Measurements from ENCODE around the gene STAT5B.
"Not testable (repeated sequence)": the region's sequence is repeated elsewhere in the genome, so short reads cannot be mapped to it uniquely, and the experiment has no call there.

Gene STAT5B

DNA sequence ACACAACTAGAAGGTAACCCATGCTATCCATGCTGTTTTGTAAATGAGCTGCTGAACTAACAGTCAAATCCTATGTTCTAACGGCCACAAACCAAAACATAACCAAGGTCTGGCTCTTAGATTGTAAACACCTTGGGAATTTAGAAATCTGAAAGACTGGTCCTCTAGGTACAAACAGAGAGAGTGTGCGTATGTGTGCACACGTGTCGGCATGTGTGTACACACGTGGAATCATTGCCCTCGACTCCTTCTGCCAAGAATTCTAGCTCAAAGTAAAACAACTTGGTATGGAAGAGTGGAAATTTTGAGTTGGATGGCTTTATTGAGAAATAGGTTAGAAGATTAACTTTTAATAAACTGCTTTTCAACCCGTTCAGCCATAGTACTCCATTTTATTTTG lies 63.8 kb downstream of the STAT5B start:
- Histone ChIP-seq H3K79me1 (replicated peaks; ENCODE audit: low read length, poor library complexity, severe bottlenecking) (no peaks in the 10 kb centered on the region), H3K4ac (ENCODE audit: low read depth in 1 of 2, low read length in 2 of 2) (no peak overlapping the region), H2AFZ (ENCODE audit: low read depth, low read length) (no peak overlapping the region), H3K9me3 (ENCODE audit: control insufficient read depth, low read length) (no peaks in the 10 kb centered on the region), H3K9ac (ENCODE audit: low read length) (peak overlapping the region; percentile 53), H2BK120ac (ENCODE audit: low read depth, low read length) (no peak overlapping the region), H3K36me3 (ENCODE audit: control insufficient read depth in 1 of 2, insufficient read depth in 2 of 2, low read depth in 1 of 2, low read length in 2 of 2) (peaks cover 49 to 66% of the 10 kb centered on the region in 2 experiments), H2BK12ac (ENCODE audit: low read length in 2 of 2) (no peak overlapping the region), H3K27ac (ENCODE audit: low read length, poor library complexity, severe bottlenecking) (no peak overlapping the region), H3K14ac (ENCODE audit: low read length in 2 of 2) (no peak overlapping the region), H2BK15ac (ENCODE audit: low read depth, poor library complexity, severe bottlenecking) (no peak overlapping the region), H3K4me1 (ENCODE audit: control insufficient read depth, insufficient read depth, low read depth, low read length) (no peaks in the 10 kb centered on the region), H3K23ac (ENCODE audit: low read length in 2 of 2) (no peak overlapping the region), H2AK5ac (ENCODE audit: low read length, severe bottlenecking) (no peak overlapping the region), H3K27me3 (ENCODE audit: control insufficient read depth in 1 of 2, insufficient read depth in 1 of 2, low read length in 2 of 2) (no peaks in the 10 kb centered on the region), H2BK5ac (ENCODE audit: low read depth, low read length, poor library complexity, severe bottlenecking) (no peak overlapping the region), H4K8ac (ENCODE audit: low read length) (no peak overlapping the region), H4K91ac (ENCODE audit: low read length) (no peak overlapping the region), H3K4me2 (ENCODE audit: low read length, poor library complexity, severe bottlenecking) (no peak overlapping the region), H3K4me3 (ENCODE audit: insufficient read depth in 1 of 2, low read depth in 1 of 2, low read length in 2 of 2) (no peak overlapping the region), H3K18ac (ENCODE audit: low read depth in 1 of 2, low read length in 2 of 2) (no peak overlapping the region)
- 96% methylated on average over 7 of the region's 7 CpGs for WGBS
- DNase-seq = no peak

GRCh38 chr17:42211921-42212341 lies 64.3 kb downstream of the STAT5B start:
- H3K4me2 ChIP-seq (ENCODE audit: low read length, poor library complexity, severe bottlenecking); DNase-seq; H3K4me3 ChIP-seq (ENCODE audit: insufficient read depth in 1 of 2, low read depth in 1 of 2, low read length in 2 of 2); H4K8ac ChIP-seq (ENCODE audit: low read length); H3K23ac ChIP-seq (ENCODE audit: low read length in 2 of 2); H2BK120ac ChIP-seq (ENCODE audit: low read depth, low read length); H3K18ac ChIP-seq (ENCODE audit: low read depth in 1 of 2, low read length in 2 of 2); H3K4ac ChIP-seq (ENCODE audit: low read depth in 1 of 2, low read length in 2 of 2); H2BK15ac ChIP-seq (ENCODE audit: low read depth, poor library complexity, severe bottlenecking); H3K4me1 ChIP-seq (ENCODE audit: control insufficient read depth, insufficient read depth, low read depth, low read length); H3K27ac ChIP-seq (ENCODE audit: low read length, poor library complexity, severe bottlenecking); H3K14ac ChIP-seq (ENCODE audit: low read length in 2 of 2); H2BK5ac ChIP-seq (ENCODE audit: low read depth, low read length, poor library complexity, severe bottlenecking); H2AK5ac ChIP-seq (ENCODE audit: low read length, severe bottlenecking); H2AFZ ChIP-seq (ENCODE audit: low read depth, low read length); H3K9me3 ChIP-seq (ENCODE audit: control insufficient read depth, low read length); H2BK12ac ChIP-seq (ENCODE audit: low read length in 2 of 2); H4K91ac ChIP-seq (ENCODE audit: low read length); H3K79me1 ChIP-seq (replicated peaks; ENCODE audit: low read length, poor library complexity, severe bottlenecking); H3K27me3 ChIP-seq (ENCODE audit: control insufficient read depth in 1 of 2, insufficient read depth in 1 of 2, low read length in 2 of 2): not testable (repeated sequence)
- Histone ChIP-seq H3K36me3 (ENCODE audit: control insufficient read depth in 1 of 2, insufficient read depth in 2 of 2, low read depth in 1 of 2, low read length in 2 of 2) (peaks cover 46 to 66% of the 10 kb centered on the region in 2 experiments), H3K9ac (ENCODE audit: low read length) (peak overlapping the region; percentile 53)
- WGBS = 94% methylated on average over 7 of the region's 9 CpGs

DNA sequence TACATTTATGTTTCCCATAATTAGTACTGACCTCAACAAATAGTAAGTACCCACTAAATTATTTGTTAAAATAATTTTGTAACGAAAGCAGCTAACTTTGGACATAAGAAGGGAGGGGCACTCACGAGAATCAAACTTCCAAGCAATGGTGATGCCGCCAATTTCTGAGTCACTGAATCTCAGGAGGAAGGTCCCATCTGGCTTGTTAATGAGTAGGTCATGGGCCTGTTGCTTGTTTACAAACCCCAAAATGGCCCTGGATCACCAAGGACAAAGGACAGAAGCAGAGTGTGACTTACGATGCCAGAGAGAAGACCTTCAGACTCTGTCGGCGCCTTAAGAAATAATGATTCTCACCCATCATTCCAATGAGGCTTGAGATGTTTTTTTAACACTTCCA lies 66.1 kb downstream of the STAT5B start:
- no peak overlapping the region for H3K4me3 ChIP-seq (ENCODE audit: insufficient read depth in 1 of 2, low read depth in 1 of 2, low read length in 2 of 2)
- H3K18ac ChIP-seq (ENCODE audit: low read depth in 1 of 2, low read length in 2 of 2) = no peak overlapping the region
- no peak overlapping the region for H3K27ac ChIP-seq (ENCODE audit: low read length, poor library complexity, severe bottlenecking)
- no peak overlapping the region for H4K91ac ChIP-seq (ENCODE audit: low read length)
- no peaks in the 10 kb centered on the region for H3K79me1 ChIP-seq (replicated peaks; ENCODE audit: low read length, poor library complexity, severe bottlenecking)
- no peak overlapping the region for H2BK120ac ChIP-seq (ENCODE audit: low read depth, low read length)
- WGBS = 89% methylated on average over 6 of the region's 6 CpGs
- H3K9me3 ChIP-seq (ENCODE audit: control insufficient read depth, low read length) = no peaks in the 10 kb centered on the region
- no peak overlapping the region for H3K14ac ChIP-seq (ENCODE audit: low read length in 2 of 2)
- no peaks in the 10 kb centered on the region for H3K27me3 ChIP-seq (ENCODE audit: control insufficient read depth in 1 of 2, insufficient read depth in 1 of 2, low read length in 2 of 2)
- no peak overlapping the region for H2BK15ac ChIP-seq (ENCODE audit: low read depth, poor library complexity, severe bottlenecking)
- H2BK5ac ChIP-seq (ENCODE audit: low read depth, low read length, poor library complexity, severe bottlenecking) = no peak overlapping the region
- no peak overlapping the region for H3K9ac ChIP-seq (ENCODE audit: low read length)
- no peaks in the 10 kb centered on the region for H3K4me1 ChIP-seq (ENCODE audit: control insufficient read depth, insufficient read depth, low read depth, low read length)
- no peak overlapping the region for H2BK12ac ChIP-seq (ENCODE audit: low read length in 2 of 2)
- H3K36me3 ChIP-seq (ENCODE audit: control insufficient read depth in 1 of 2, insufficient read depth in 2 of 2, low read depth in 1 of 2, low read length in 2 of 2) = peaks cover 44 to 66% of the 10 kb centered on the region in 2 experiments
- H3K23ac ChIP-seq (ENCODE audit: low read length in 2 of 2) = no peak overlapping the region
- no peak overlapping the region for H2AFZ ChIP-seq (ENCODE audit: low read depth, low read length)
- H3K4ac ChIP-seq (ENCODE audit: low read depth in 1 of 2, low read length in 2 of 2) = no peak overlapping the region
- no peak overlapping the region for H4K8ac ChIP-seq (ENCODE audit: low read length)
- no peak for DNase-seq
- H3K4me2 ChIP-seq (ENCODE audit: low read length, poor library complexity, severe bottlenecking) = no peak overlapping the region
- no peak overlapping the region for H2AK5ac ChIP-seq (ENCODE audit: low read length, severe bottlenecking)

GRCh38 chr17:42206153-42206612 lies 70.0 kb downstream of the STAT5B start:
- H3K4me3 ChIP-seq (ENCODE audit: insufficient read depth in 1 of 2, low read depth in 1 of 2, low read length in 2 of 2); H2BK120ac ChIP-seq (ENCODE audit: low read depth, low read length); H3K4me1 ChIP-seq (ENCODE audit: control insufficient read depth, insufficient read depth, low read depth, low read length); H4K91ac ChIP-seq (ENCODE audit: low read length); H3K79me1 ChIP-seq (replicated peaks; ENCODE audit: low read length, poor library complexity, severe bottlenecking); H2BK12ac ChIP-seq (ENCODE audit: low read length in 2 of 2); H3K4ac ChIP-seq (ENCODE audit: low read depth in 1 of 2, low read length in 2 of 2); H3K4me2 ChIP-seq (ENCODE audit: low read length, poor library complexity, severe bottlenecking); DNase-seq; H3K18ac ChIP-seq (ENCODE audit: low read depth in 1 of 2, low read length in 2 of 2); H3K9me3 ChIP-seq (ENCODE audit: control insufficient read depth, low read length); H3K23ac ChIP-seq (ENCODE audit: low read length in 2 of 2); H3K27me3 ChIP-seq (ENCODE audit: control insufficient read depth in 1 of 2, insufficient read depth in 1 of 2, low read length in 2 of 2); H3K14ac ChIP-seq (ENCODE audit: low read length in 2 of 2); H2AK5ac ChIP-seq (ENCODE audit: low read length, severe bottlenecking); H2AFZ ChIP-seq (ENCODE audit: low read depth, low read length); H3K9ac ChIP-seq (ENCODE audit: low read length); H2BK5ac ChIP-seq (ENCODE audit: low read depth, low read length, poor library complexity, severe bottlenecking); H4K8ac ChIP-seq (ENCODE audit: low read length); H3K27ac ChIP-seq (ENCODE audit: low read length, poor library complexity, severe bottlenecking); H2BK15ac ChIP-seq (ENCODE audit: low read depth, poor library complexity, severe bottlenecking): not testable (repeated sequence)
- H3K36me3 ChIP-seq (ENCODE audit: control insufficient read depth in 1 of 2, insufficient read depth in 2 of 2, low read depth in 1 of 2, low read length in 2 of 2) = peaks cover 52 to 82% of the 10 kb centered on the region in 2 experiments
- WGBS = 97% methylated on average over 5 of the region's 8 CpGs
